Loucy (cell line): Measurements from ENCODE around the gene SPEG.

Source experiments
- CTCF ChIP-seq: fragments of 200-600 bp; sonication (generic); conservative IDR thresholded peaks from 2 replicates; pipeline ENCODE4 v1.5.1; 2014; ENCODE audit warnings: mild to moderate bottlenecking, antibody characterized with exemption, low read length
- EZH2phosphoT487 ChIP-seq: fragments of 200-600 bp; IDR thresholded peaks from 2 replicates; pipeline ENCODE4 v1.6.1; 2018; ENCODE audit warnings: antibody characterized with exemption, mild to moderate bottlenecking, moderate library complexity, borderline replicate concordance

GRCh38 chr2:219489315-219489714 is 54.7 kb downstream of the SPEG start:
- no peak for TF ChIP-seq CTCF
- TF ChIP-seq EZH2phosphoT487 = no peak
